HG02759 (cell line): ENCODE measurements around the gene ZNF385D.

Source experiments
- ATAC-seq: cut with Tn5 transposase; IDR thresholded peaks from one replicate; pipeline ENCODE4 v1.9.1; 2021; ENCODE audit warnings: mild to moderate bottlenecking, moderate library complexity; ENCODE audit not compliant: unreplicated experiment

ZNF385D gene

DNA sequence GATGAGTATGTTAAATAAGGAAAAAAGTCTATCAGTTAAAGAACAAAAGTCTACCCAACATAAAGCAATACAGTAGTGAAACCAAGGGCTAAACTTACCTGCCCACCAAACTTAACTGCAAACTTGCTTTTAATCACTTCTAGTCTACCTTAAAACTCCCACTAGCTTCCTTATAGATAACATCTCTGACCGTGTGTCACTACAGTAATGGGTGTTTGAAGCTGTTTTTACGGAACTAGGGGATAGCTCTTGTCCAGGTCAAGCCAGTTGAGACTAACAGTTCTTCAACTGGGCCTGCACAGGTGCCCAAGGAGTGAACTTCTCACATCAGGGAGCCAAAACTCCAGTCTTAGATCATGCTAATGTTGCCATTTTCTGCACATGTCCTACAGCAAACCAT is 132.3 kb downstream of the ZNF385D start:
- no peak for ATAC-seq

DNA sequence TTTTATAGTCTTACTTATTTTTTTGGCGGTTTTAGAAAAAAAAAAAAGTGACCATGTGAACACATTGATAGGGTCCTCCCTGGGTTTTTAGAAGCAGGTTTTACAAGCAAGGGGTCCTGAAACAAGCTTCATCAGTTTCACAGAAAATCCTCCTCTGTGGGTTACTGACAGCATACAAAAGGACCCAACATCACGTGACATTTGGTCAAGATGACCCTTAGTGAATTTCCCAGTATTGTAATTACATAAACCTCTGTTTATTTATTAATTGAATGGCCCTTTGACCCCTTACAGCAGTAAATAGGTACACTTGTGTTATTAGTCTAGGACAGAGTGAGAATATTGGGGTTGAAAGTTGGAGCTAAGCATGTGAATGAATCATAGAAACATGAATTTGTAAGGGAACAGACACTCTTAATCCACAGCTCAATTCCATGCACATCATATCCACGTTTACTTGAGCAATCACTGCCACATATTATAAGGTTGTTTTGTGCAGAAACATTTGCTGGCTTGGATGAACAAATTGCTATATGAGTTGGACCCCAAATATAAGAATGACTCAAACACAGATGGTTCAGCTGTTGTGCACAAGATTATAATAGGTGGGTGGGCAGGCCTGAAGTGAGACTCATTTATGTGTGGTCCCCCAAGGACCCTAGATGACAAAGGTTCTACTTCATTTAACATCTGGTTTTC is 137.5 kb downstream of the ZNF385D start:
- no peak for ATAC-seq

DNA sequence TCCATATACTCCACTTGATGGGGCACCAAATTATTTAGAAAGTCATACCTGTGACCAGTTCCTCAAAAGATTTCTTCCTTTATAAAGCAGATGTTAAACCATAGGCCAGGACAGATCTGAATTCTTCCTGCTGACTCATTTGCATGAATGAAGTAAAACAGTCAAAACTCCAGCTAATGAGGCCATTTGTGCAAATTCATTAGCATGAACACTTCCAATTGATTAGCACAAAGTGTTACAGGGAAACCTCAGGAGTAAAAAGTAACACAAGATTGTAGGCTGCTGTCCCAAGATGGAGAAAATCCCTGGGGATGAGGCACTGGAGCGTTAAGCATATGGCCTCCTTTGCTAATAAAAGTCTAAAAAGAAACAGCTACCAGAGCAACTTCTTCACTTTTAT is 149.8 kb downstream of the ZNF385D start:
- no peak for ATAC-seq

DNA sequence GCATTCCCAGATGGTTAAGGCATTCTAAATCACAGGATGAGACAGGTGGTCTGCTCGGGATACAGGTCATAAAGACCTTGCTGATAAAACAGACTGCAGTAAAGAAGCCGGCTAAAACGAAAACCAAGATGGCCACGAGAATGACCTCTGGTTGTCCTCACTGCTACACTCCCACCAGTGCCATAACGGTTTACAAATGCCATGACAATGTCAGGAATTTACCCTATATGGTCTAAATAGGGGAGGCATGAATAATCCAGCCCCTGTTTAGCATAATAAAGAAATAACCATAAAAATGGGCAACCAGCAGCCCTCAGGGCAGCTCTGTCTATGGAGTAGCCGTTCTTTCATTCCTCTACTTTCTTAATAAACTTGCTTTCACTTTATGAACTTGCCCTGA is 151.1 kb downstream of the ZNF385D start:
- ATAC-seq, result no peak

DNA sequence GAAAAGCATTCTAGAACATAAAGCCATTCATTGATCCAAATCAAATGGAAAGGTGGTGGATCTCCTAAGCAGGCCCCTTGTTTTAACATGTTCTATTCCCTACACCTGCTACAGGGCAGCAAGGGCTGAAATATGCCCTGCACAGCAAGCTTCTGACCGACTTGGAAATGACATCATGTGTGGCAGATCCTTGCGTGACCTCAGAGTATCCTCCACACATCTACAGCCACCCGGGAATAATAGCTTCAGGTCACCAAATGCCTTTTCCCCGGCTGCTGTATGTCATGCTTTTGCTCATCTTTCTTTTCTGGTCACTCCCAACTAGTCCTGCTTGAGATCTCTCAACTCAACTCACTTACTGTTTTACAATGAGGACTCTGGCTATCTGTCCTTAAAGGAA is 158.2 kb downstream of the ZNF385D start:
- no peak for ATAC-seq

DNA sequence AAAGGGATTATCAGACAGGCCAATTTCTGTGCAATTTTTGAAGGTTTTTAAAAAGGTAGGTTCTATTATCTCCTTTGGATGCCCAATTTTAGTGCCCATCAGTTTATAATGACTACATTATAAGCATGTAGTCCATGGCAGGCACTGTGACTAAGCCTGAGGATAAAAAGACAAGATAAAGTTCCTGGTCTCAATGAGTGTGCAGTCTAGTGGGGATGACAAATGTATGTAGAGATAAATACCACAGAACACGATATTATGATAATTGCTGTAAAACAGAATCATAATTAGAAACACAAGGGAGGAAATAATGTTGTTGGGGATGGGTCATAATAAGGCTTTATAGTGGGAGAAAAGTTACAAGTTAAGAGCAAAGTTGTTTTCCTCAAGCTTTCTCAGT is 163.1 kb downstream of the ZNF385D start:
- ATAC-seq, result no peak

- ATAC-seq, result no peak
Measured at GRCh38 chr3:21585216-21585740, 165.7 kb downstream of the ZNF385D start.

- ATAC-seq, result no peak
Measured at GRCh38 chr3:21573291-21573690, 177.7 kb downstream of the ZNF385D start.

DNA sequence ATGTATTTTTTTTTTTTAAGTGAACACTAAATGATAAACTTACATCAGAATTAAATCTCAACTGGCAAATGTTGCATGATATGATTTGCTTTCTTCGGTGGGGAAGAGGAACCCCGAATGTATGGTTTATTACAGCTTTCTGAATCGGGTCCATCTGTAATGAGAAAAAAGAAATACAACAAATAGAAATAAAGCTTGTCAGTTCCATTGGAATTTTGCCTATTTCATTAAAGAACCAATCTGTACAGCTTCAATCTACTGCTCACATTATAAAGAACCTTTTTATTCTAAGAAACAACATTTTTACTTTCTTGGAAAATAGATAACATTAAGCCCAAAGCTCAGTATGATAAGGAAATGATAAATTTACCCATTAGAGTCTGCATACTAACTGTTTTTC is 186.5 kb downstream of the ZNF385D start:
- ATAC-seq, result no peak

GRCh38 chr3:21562243-21562642 is 188.8 kb downstream of the ZNF385D start:
- ATAC-seq, result no peak

DNA sequence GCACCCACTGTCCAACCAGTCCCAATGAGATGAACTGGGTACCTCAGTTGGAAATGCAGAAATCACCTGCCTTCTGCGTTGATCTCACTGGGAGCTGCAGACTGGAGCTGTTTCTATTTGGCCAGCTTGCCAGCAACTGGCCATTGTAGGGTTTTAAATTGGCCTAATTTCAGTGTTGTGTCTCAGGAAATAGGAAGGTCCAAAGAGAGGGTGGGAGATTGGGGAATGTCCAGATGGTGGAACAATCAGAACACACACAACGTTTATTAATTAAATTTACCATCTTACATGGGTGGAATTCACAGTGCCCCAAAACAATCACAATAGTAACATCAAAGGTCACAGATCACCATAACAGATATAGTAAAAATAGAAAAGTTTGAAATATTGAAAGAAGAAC is 189.5 kb downstream of the ZNF385D start:
- ATAC-seq, result no peak

GRCh38 chr3:21551019-21551418 is 200.0 kb downstream of the ZNF385D start:
- ATAC-seq, result no peak

DNA sequence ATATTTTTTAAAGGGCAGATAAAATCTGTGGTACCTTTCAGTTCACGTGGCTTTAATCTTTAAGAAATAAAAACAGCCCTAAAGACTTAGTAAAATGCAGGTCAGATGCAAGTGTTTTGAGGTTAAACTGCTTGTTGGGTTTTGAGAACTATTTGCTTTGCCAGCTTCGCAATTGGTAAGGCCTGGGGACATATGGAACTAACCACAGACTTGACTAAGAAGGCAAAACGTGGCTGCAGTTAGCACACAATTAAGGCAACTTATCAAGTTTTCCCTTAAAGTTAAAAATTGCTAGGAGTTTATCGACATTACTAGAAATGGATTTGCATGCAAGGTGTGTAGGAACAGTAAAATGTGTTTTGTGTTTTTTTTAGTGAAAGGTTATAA is 206.9 kb downstream of the ZNF385D start:
- ATAC-seq, result no peak

GRCh38 chr3:21543380-21544075 is 207.5 kb downstream of the ZNF385D start:
- ATAC-seq, result no peak

- ATAC-seq, result no peak
Measured at GRCh38 chr3:21542656-21543379, 208.2 kb downstream of the ZNF385D start.

DNA sequence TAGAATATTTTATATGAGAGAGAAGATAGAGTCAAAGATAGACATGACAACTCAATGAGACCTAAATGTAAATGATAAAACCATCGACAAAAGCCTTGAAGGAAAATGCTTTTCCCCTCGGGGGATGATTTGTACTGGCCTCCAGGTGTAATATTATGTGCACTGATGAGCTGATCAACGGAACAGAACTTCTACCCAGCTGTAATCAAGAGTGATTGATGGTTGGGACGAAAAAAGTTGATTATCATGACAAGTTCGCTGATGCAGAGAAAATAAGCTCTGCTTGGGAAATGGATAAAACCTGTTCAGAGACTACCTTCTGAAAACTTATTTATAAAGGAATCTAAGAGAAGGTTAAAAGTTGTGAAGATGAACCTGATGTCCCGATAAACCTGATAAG is 210.7 kb downstream of the ZNF385D start:
- no peak for ATAC-seq

DNA sequence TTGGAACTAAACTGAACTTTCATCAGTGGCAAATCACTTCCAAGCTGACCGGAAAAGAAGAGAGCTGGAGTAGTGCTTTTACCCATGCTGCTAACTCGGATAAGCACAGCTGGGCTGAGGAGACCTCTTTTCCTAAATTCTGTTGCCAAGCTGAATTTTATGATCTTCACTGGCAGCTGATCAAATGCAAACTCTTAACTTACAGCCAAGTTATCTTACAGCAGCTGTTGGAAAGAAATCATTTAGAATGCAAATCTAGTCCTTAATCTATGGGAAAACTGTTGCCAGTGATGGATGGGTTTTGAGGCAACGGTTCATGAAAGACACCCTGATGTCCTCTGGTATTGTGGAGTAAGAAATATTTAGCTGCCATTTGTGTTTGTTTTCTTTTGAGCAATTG is 216.5 kb downstream of the ZNF385D start:
- no peak for ATAC-seq

GRCh38 chr3:21533002-21533401 is 218.0 kb downstream of the ZNF385D start:
- ATAC-seq, result no peak

GRCh38 chr3:21531909-21532308 is 219.1 kb downstream of the ZNF385D start:
- no peak for ATAC-seq

GRCh38 chr3:21528291-21528995 is 222.6 kb downstream of the ZNF385D start:
- no peak for ATAC-seq

- no peak for ATAC-seq
Measured at GRCh38 chr3:21526461-21526860, 224.5 kb downstream of the ZNF385D start.
